ENCODE data around the gene SMYD3. TPM values are rescaled to one million over a fixed set of nuclear protein-coding genes. Genes with fewer than 3 reads are reported as not detected.

Gene SMYD3
- total and polyA plus RNA-seq, 9 of the 15 experiments (the other 6 are each of a cell fraction or from before 2014, with no cell fraction given), result 128 to 440 (median 197) TPM

DNA sequence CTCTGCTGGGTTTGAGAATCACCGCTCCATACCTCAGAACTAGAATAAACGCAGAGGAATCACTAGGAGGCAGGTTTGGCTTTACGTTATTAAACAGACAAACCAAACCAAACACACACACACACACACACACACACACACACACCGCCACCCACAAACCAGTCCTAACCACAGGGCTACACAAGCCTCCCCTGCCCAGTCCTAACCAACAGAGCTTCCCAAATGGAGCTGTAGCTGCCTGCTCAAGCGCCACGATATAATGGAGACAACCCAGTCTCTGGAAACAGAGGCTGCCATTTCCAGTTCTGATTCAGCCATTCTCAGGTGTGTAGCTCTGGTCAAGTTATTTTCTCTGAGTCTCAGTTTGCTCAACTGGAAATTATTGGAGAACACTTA, 519.1 kb downstream of the SMYD3 start (continued):
- TF ChIP-seq, protein P1, sequence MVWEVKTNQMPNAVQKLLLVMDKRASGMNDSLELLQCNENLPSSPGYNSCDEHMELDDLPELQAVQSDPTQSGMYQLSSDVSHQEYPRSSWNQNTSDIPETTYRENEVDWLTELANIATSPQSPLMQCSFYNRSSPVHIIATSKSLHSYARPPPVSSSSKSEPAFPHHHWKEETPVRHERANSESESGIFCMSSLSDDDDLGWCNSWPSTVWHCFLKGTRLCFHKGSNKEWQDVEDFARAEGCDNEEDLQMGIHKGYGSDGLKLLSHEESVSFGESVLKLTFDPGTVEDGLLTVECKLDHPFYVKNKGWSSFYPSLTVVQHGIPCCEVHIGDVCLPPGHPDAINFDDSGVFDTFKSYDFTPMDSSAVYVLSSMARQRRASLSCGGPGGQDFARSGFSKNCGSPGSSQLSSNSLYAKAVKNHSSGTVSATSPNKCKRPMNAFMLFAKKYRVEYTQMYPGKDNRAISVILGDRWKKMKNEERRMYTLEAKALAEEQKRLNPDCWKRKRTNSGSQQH (CRISPR knock-in tag; IDR thresholded peaks at IDR 0.05), result 0 out of 2 replicates have a peak, but pooled peaks have one; percentile 15
- TF ChIP-seq CBFB (CRISPR knock-in tag; IDR thresholded peaks at IDR 0.05), result 0 out of 2 replicates have a peak, but pooled peaks have one; percentile 10
- TF ChIP-seq CHD4 (IDR thresholded peaks at IDR 0.05; ENCODE audit: insufficient read depth, insufficient replicate concordance, low read depth, low read length, poor library complexity, severe bottlenecking), result no peak
- TF ChIP-seq ZBTB2 (IDR thresholded peaks at IDR 0.05), result peak; percentile 23; the same call in 1 of the 2 replicates
- peak; percentile 85 for TF ChIP-seq HMBOX1 (IDR thresholded peaks at IDR 0.05)
- TF ChIP-seq EP300 (IDR thresholded peaks at IDR 0.05; ENCODE audit: low read length), result 0 out of 2 replicates have a peak, but pooled peaks have one; percentile 4
- no peak for TF ChIP-seq ZNF212 (CRISPR knock-in tag; IDR thresholded peaks at IDR 0.05)
- TF ChIP-seq CTCFL (IDR thresholded peaks at IDR 0.05; ENCODE audit: borderline replicate concordance, insufficient read depth, low read depth, low read length, poor library complexity, severe bottlenecking), result no peak
- no peak for TF ChIP-seq ZNF507 (tag; conservative IDR thresholded peaks at IDR 0.05)
- peak; percentile 71 for TF ChIP-seq SAP30 (IDR thresholded peaks at IDR 0.05; ENCODE audit: borderline replicate concordance, insufficient read depth, low read depth, low read length, poor library complexity, severe bottlenecking)
- peak; percentile 54 to 94; a peak in 3 of 4 replicates for TF ChIP-seq MLLT1 (IDR thresholded peaks at IDR 0.05)
- TF ChIP-seq GABPA (tag; conservative IDR thresholded peaks at IDR 0.05; ENCODE audit: low read depth), result 0 out of 2 replicates have a peak, but pooled peaks have one; percentile 17
- peak; percentile 8; the same call in 1 of the 2 replicates for TF ChIP-seq C11orf30 (IDR thresholded peaks at IDR 0.05; ENCODE audit: low read depth)
- 0 out of 2 replicates have a peak, but pooled peaks have one; percentile 48 for TF ChIP-seq DNMT1 (IDR thresholded peaks at IDR 0.05)
- TF ChIP-seq PHF8 (IDR thresholded peaks at IDR 0.05; ENCODE audit: borderline replicate concordance, low read length), result 0 out of 2 replicates have a peak, but pooled peaks have one; percentile 2
- no peak for TF ChIP-seq PYGO2 (tag; IDR thresholded peaks at IDR 0.05)
- peak in 1 of 2 experiments; percentile 56; a peak in 1 of 4 replicates for TF ChIP-seq HDAC1 (IDR thresholded peaks at IDR 0.05)
- TF ChIP-seq RAD21 (CRISPR knock-in tag; conservative IDR thresholded peaks at IDR 0.05 in 1 of 2, IDR thresholded peaks at IDR 0.05 in 1 of 2), result 0 out of 4 replicates have a peak, but pooled peaks of 1 of the 2 experiments have one; percentile 23
- no peak for TF ChIP-seq SMAD4 (CRISPR knock-in tag; conservative IDR thresholded peaks at IDR 0.05)

Data from K562 (cell line).